Measurements from ENCODE around the gene AP1G2. TPM values are rescaled to one million over a fixed set of nuclear protein-coding genes. Genes with fewer than 3 reads are reported as not detected.
"Not testable (repeated sequence)": the region's sequence is repeated elsewhere in the genome, so short reads cannot be mapped to it uniquely, and the experiment has no call there.

Gene AP1G2
- total and polyA plus RNA-seq, 4 donors, result 16.4 to 82.3 (median 46.6) TPM

DNA sequence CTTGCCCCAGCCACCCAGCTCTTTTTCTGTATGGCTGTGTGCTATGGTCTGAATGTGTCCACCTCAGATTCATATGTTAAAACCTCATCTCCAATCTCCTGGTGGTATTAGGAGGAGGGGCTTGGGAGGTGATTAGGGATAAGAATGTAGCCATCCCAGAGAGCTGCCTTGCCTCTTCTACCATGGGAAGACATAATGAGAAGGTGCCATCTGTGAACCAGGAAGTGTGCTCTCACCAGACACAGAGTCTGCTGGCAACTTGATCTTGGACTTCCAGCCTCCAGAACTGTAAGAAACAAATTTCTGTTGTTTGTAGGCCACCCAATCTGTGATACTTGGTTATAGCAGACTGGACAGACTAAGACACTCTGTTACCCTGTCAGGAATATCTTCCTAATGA, 33.8 kb upstream of the AP1G2 start:
- DNase-seq (ENCODE audit: low read depth in 4 of 6, low spot score in 6 of 6), result no peak
- Histone ChIP-seq H3K4me1 (ENCODE audit: control insufficient read depth, insufficient read depth, low read length) (no peaks in the 10 kb centered on the region), H3K9me3 (ENCODE audit: control insufficient read depth, insufficient read depth, low read length) (no peaks in the 10 kb centered on the region), H3K4me3 (ENCODE audit: low read depth, low read length) (no peak overlapping the region), H3K27me3 (ENCODE audit: control insufficient read depth, insufficient read depth, low read length) (no peaks in the 10 kb centered on the region), H3K36me3 (ENCODE audit: control insufficient read depth, insufficient read depth, low read length) (no peaks in the 10 kb centered on the region), H3K27ac (ENCODE audit: low read depth, low read length) (no peak overlapping the region)

GRCh38 chr14:23600806-23601205, 33.2 kb upstream of the AP1G2 start:
- DNase-seq (ENCODE audit: low read depth in 4 of 6, low spot score in 6 of 6), result no peak
- WGBS (ENCODE audit: insufficient coverage), result 100% methylated on average over 1 of the region's 1 CpG
- H3K4me3 ChIP-seq (ENCODE audit: low read depth, low read length), result no peak overlapping the region
- H3K27me3 ChIP-seq (ENCODE audit: control insufficient read depth, insufficient read depth, low read length), result no peaks in the 10 kb centered on the region
- no peaks in the 10 kb centered on the region for H3K9me3 ChIP-seq (ENCODE audit: control insufficient read depth, insufficient read depth, low read length)
- no peaks in the 10 kb centered on the region for H3K4me1 ChIP-seq (ENCODE audit: control insufficient read depth, insufficient read depth, low read length)
- H3K36me3 ChIP-seq (ENCODE audit: control insufficient read depth, insufficient read depth, low read length), result no peaks in the 10 kb centered on the region
- no peak overlapping the region for H3K27ac ChIP-seq (ENCODE audit: low read depth, low read length)

GRCh38 chr14:23600322-23600707, 32.7 kb upstream of the AP1G2 start:
- H3K4me3 ChIP-seq (ENCODE audit: low read depth, low read length), result no peak overlapping the region
- no peaks in the 10 kb centered on the region for H3K36me3 ChIP-seq (ENCODE audit: control insufficient read depth, insufficient read depth, low read length)
- no peaks in the 10 kb centered on the region for H3K27me3 ChIP-seq (ENCODE audit: control insufficient read depth, insufficient read depth, low read length)
- no peak for DNase-seq (ENCODE audit: low read depth in 4 of 6, low spot score in 6 of 6)
- no CpG with 5 or more reads among the region's 2 CpGs for WGBS (ENCODE audit: insufficient coverage)
- no peaks in the 10 kb centered on the region for H3K9me3 ChIP-seq (ENCODE audit: control insufficient read depth, insufficient read depth, low read length)
- no peak overlapping the region for H3K27ac ChIP-seq (ENCODE audit: low read depth, low read length)
- no peaks in the 10 kb centered on the region for H3K4me1 ChIP-seq (ENCODE audit: control insufficient read depth, insufficient read depth, low read length)

GRCh38 chr14:23594191-23594590, 26.6 kb upstream of the AP1G2 start:
- not testable (repeated sequence) for H3K27me3 ChIP-seq (ENCODE audit: control insufficient read depth, insufficient read depth, low read length); H3K27ac ChIP-seq (ENCODE audit: low read depth, low read length); H3K36me3 ChIP-seq (ENCODE audit: control insufficient read depth, insufficient read depth, low read length); DNase-seq (ENCODE audit: low read depth in 4 of 6, low spot score in 6 of 6); H3K4me3 ChIP-seq (ENCODE audit: low read depth, low read length); H3K9me3 ChIP-seq (ENCODE audit: control insufficient read depth, insufficient read depth, low read length); H3K4me1 ChIP-seq (ENCODE audit: control insufficient read depth, insufficient read depth, low read length)
- no CpG with 5 or more reads among the region's 3 CpGs for WGBS (ENCODE audit: insufficient coverage)

GRCh38 chr14:23590198-23590597, 22.6 kb upstream of the AP1G2 start:
- H3K4me1 ChIP-seq (ENCODE audit: control insufficient read depth, insufficient read depth, low read length), result peaks cover 9% of the 10 kb centered on the region
- no peaks in the 10 kb centered on the region for H3K27me3 ChIP-seq (ENCODE audit: control insufficient read depth, insufficient read depth, low read length)
- H3K9me3 ChIP-seq (ENCODE audit: control insufficient read depth, insufficient read depth, low read length), result no peaks in the 10 kb centered on the region
- H3K36me3 ChIP-seq (ENCODE audit: control insufficient read depth, insufficient read depth, low read length), result no peaks in the 10 kb centered on the region
- no peak for DNase-seq (ENCODE audit: low read depth in 4 of 6, low spot score in 6 of 6)
- H3K4me3 ChIP-seq (ENCODE audit: low read depth, low read length), result no peak overlapping the region
- H3K27ac ChIP-seq (ENCODE audit: low read depth, low read length), result no peak overlapping the region
- WGBS (ENCODE audit: insufficient coverage), result no CpG with 5 or more reads among the region's 4 CpGs

GRCh38 chr14:23589606-23590005, 22.0 kb upstream of the AP1G2 start:
- Histone ChIP-seq H3K27me3 (ENCODE audit: control insufficient read depth, insufficient read depth, low read length) (no peaks in the 10 kb centered on the region), H3K4me3 (ENCODE audit: low read depth, low read length) (no peak overlapping the region), H3K27ac (ENCODE audit: low read depth, low read length) (no peak overlapping the region), H3K9me3 (ENCODE audit: control insufficient read depth, insufficient read depth, low read length) (no peaks in the 10 kb centered on the region), H3K36me3 (ENCODE audit: control insufficient read depth, insufficient read depth, low read length) (no peaks in the 10 kb centered on the region), H3K4me1 (ENCODE audit: control insufficient read depth, insufficient read depth, low read length) (peaks cover 9% of the 10 kb centered on the region)
- WGBS (ENCODE audit: insufficient coverage), result 83% methylated on average over 1 of the region's 2 CpGs
- DNase-seq (ENCODE audit: low read depth in 4 of 6, low spot score in 6 of 6), result no peak

GRCh38 chr14:23588884-23589598, 21.4 kb upstream of the AP1G2 start:
- Histone ChIP-seq H3K4me1 (ENCODE audit: control insufficient read depth, insufficient read depth, low read length) (peaks cover 9% of the 10 kb centered on the region), H3K9me3 (ENCODE audit: control insufficient read depth, insufficient read depth, low read length) (no peaks in the 10 kb centered on the region), H3K4me3 (ENCODE audit: low read depth, low read length) (no peak overlapping the region), H3K27ac (ENCODE audit: low read depth, low read length) (no peak overlapping the region), H3K36me3 (ENCODE audit: control insufficient read depth, insufficient read depth, low read length) (no peaks in the 10 kb centered on the region), H3K27me3 (ENCODE audit: control insufficient read depth, insufficient read depth, low read length) (no peaks in the 10 kb centered on the region)
- peak in 5 of 6 donors; percentile 79 to 98 (median 89) for DNase-seq (ENCODE audit: low read depth in 4 of 6, low spot score in 6 of 6)
- WGBS (ENCODE audit: insufficient coverage), result 17% methylated on average over 2 of the region's 5 CpGs

DNA sequence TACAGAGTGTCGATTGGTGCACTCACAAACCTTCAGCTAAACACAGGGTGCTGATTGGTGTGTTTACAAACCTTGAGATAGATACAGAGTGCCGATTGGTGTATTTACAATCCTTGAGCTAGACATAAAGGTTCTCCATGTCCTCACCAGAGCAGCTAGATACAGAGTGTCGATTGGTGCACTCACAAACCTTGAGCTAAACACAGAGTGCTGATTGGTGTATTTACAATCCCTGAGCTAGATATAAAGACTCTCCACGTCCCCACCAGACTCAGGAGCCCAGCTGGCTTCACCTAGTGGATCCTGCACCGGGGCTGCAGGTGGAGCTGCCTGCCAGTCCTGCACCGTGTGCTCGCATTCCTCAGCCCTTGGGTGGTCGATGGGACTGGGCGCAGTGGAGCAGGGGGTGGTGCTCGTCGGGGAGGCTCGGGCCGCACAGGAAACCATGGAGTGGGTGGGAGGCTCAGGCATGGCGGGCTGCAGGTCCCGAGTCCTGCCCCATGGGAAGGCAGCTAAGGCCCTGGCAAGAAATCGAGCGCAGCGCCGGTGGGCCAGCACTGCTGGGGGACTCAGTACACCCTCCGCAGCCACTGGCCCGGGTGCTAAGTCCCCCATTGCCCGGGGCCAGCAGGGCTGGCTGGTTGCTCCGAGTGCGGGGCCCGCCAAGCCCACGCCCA, 17.1 kb upstream of the AP1G2 start:
- H3K27ac ChIP-seq (ENCODE audit: low read depth, low read length); DNase-seq (ENCODE audit: low read depth in 4 of 6, low spot score in 6 of 6); H3K27me3 ChIP-seq (ENCODE audit: control insufficient read depth, insufficient read depth, low read length); H3K4me3 ChIP-seq (ENCODE audit: low read depth, low read length); H3K9me3 ChIP-seq (ENCODE audit: control insufficient read depth, insufficient read depth, low read length); H3K4me1 ChIP-seq (ENCODE audit: control insufficient read depth, insufficient read depth, low read length); H3K36me3 ChIP-seq (ENCODE audit: control insufficient read depth, insufficient read depth, low read length): not testable (repeated sequence)
- WGBS (ENCODE audit: insufficient coverage), result 94% methylated on average over 21 of the region's 26 CpGs

DNA sequence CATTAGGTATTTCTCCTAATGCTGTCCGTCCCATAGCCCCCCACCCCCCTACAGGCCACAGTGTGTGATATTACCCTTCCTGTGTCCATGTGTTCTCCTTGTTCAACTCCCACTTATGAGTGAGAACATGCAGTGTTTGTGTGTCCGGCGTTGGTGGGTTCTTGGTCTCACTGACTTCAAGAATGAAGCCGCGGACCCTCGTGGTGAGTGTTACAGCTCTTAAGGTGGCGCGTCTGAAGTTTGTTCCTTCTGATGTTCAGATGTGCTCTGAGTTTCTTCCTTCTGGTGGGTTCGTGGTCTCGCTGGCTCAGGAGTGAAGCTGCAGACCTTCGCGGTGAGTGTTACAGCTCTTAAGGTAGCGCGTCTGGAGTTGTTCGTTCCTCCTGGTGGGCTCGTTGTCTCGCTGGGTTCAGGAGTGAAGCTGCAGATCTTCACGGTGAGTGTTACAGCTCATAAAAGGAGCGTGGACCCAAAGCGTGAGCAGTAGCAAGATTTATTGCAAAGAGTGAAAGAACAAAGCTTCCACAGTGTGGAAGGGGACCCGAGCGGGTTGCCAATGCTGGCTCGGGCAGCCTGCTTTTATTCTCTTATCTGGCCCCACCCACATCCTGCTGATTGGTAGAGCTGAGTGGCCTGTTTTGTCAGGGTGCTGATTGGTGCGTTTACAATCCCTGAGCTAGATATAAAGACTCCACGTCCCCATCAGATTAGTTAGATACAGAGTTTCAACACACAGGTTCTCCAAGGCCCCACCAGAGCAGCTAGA, 16.4 kb upstream of the AP1G2 start:
- H3K4me3 ChIP-seq (ENCODE audit: low read depth, low read length); H3K27ac ChIP-seq (ENCODE audit: low read depth, low read length); H3K4me1 ChIP-seq (ENCODE audit: control insufficient read depth, insufficient read depth, low read length); DNase-seq (ENCODE audit: low read depth in 4 of 6, low spot score in 6 of 6); H3K9me3 ChIP-seq (ENCODE audit: control insufficient read depth, insufficient read depth, low read length); H3K27me3 ChIP-seq (ENCODE audit: control insufficient read depth, insufficient read depth, low read length); H3K36me3 ChIP-seq (ENCODE audit: control insufficient read depth, insufficient read depth, low read length): not testable (repeated sequence)
- 71% methylated on average over 15 of the region's 25 CpGs for WGBS (ENCODE audit: insufficient coverage)

Measured in spinal cord (tissue), 10 donors.